BJ (cell line): ENCODE results near the gene MGMT. TPM values are rescaled to one million over a fixed set of nuclear protein-coding genes. Genes with fewer than 3 reads are reported as not detected.

Experiments
- CTCF ChIA-PET: fragments of 350-600 bp; formaldehyde crosslinking; extraction: SDS; loops from one replicate; lab custom pipeline; 2021; ENCODE audit warnings: antibody characterized with exemption, inconsistent platforms; lab: Yijun Ruan, JAX
- POLR2A ChIA-PET: fragments of 300-600 bp; sonication (Branson Sonifier 250); formaldehyde crosslinking; extraction: SDS; loops from one replicate; lab custom pipeline; 2021; ENCODE audit warnings: antibody characterized with exemption; lab: Charles Lee
- DNase-seq: peaks from one replicate; pipeline ENCODE4 v3.0.0-alpha.2; 2011; ENCODE audit warnings: low read depth
- H3K27me3 ChIP-seq: 2 replicates; pipeline ENCODE4 v1.6.0; 2011; ENCODE audit warnings: low read length; ENCODE audit not compliant: control insufficient read depth, insufficient read depth
- H3K36me3 ChIP-seq: 2 replicates; pipeline ENCODE4 v1.5.1; 2011; ENCODE audit warnings: low read length; ENCODE audit not compliant: control insufficient read depth, insufficient read depth
- H3K4me3 ChIP-seq: 2 replicates; pipeline ENCODE4 v1.5.1; 2011; ENCODE audit warnings: low read depth, mild to moderate bottlenecking, control low read depth, low read length
- polyA plus RNA-seq: library from polyadenylated mRNA; depleted of rRNA; stranded (reverse); fragments of >200 nt; gene quantifications from 2 replicates; pipeline ENCODE4 v1.2.3, GENCODE V29; 2011
- TF ChIP-seq, protein P1 (sequence below): IDR thresholded peaks from 2 replicates; pipeline ENCODE4 v1.5.1; 2011; ENCODE audit warnings: low read depth, mild to moderate bottlenecking, control low read depth, inconsistent platforms, low read length, moderate library complexity; ENCODE audit not compliant: insufficient read depth

The MGMT gene
- polyA plus RNA-seq, 1 experiment, result 21.0 TPM

DNA sequence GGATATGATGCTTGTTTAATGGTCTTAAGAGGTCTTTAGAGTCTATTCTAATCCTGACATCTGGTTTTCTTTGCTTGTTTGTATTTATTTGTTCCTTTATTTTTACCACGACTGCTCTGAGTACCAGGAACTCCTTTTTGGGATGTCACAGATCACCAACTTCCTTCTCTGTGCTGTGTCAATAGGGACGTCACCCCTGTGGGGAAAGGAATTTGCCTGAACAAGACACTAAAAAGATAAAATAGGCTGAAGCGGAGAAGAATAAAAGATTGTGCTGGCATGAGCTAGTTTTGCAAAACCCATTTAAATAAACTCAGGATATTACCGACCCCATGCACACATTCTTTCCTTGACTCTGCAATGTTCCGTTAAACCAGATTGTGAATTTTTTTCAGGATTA, 27.7 kb downstream of the MGMT start:
- H3K4me3 ChIP-seq, result no peak overlapping the region
- ChIA-PET POLR2A (no interaction called here), CTCF (no interaction called here)
- TF ChIP-seq, protein P1, sequence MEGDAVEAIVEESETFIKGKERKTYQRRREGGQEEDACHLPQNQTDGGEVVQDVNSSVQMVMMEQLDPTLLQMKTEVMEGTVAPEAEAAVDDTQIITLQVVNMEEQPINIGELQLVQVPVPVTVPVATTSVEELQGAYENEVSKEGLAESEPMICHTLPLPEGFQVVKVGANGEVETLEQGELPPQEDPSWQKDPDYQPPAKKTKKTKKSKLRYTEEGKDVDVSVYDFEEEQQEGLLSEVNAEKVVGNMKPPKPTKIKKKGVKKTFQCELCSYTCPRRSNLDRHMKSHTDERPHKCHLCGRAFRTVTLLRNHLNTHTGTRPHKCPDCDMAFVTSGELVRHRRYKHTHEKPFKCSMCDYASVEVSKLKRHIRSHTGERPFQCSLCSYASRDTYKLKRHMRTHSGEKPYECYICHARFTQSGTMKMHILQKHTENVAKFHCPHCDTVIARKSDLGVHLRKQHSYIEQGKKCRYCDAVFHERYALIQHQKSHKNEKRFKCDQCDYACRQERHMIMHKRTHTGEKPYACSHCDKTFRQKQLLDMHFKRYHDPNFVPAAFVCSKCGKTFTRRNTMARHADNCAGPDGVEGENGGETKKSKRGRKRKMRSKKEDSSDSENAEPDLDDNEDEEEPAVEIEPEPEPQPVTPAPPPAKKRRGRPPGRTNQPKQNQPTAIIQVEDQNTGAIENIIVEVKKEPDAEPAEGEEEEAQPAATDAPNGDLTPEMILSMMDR, result no peak
- no peak for DNase-seq
- H3K36me3 ChIP-seq, result peaks cover 1% of the 10 kb centered on the region; the same call in 1 of the 2 replicates
- H3K27me3 ChIP-seq, result no peaks in the 10 kb centered on the region

DNA sequence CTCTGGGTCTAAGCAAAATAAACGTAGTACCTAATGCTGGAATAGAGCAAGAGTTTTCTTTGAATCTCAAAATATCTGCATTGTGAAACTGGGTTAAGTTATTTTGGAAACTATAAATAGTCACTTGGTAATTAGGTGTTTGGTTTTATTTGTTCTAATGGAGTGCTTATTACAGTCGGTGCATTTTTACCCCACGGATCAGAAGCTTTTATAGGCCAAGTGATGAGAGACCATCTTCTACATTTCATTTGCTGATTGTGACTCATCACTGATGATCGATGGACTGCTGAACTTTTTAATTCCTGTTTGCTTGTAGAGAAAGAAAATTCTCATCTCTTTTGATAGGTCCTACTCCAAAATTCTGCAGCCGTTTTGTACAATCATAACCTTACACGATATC, 28.2 kb downstream of the MGMT start:
- ChIA-PET POLR2A (no interaction called here), CTCF (no interaction called here)
- Histone ChIP-seq H3K36me3 (peaks cover 1% of the 10 kb centered on the region; the same call in 1 of the 2 replicates), H3K27me3 (no peaks in the 10 kb centered on the region), H3K4me3 (no peak overlapping the region)
- TF ChIP-seq, protein P1, result no peak
- DNase-seq, result no peak

DNA sequence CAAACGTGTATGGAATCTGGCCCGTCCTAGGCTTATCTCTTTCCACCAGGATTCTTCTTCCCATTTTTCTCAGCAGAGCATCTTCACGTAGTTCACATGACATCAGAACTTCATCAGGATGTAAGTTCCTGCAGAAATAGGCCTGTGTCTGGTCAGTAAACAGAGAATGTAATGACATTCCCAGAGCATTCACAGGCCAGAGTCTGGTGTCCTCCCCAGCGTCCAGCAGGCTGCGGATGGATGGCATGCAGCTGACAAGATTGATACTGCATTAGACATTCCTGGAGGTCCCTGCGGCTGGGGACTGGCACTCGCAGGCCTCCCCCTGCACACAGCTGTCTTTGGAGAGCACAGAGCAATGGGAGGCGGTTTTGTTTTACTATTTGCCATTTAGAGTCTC, 28.7 kb downstream of the MGMT start:
- peaks cover 1% of the 10 kb centered on the region; the same call in 1 of the 2 replicates for H3K36me3 ChIP-seq
- no peak overlapping the region for H3K4me3 ChIP-seq
- no peak for DNase-seq
- TF ChIP-seq, protein P1, result no peak
- POLR2A ChIA-PET, result no interaction called here
- H3K27me3 ChIP-seq, result no peaks in the 10 kb centered on the region
- CTCF ChIA-PET, result no interaction called here

DNA sequence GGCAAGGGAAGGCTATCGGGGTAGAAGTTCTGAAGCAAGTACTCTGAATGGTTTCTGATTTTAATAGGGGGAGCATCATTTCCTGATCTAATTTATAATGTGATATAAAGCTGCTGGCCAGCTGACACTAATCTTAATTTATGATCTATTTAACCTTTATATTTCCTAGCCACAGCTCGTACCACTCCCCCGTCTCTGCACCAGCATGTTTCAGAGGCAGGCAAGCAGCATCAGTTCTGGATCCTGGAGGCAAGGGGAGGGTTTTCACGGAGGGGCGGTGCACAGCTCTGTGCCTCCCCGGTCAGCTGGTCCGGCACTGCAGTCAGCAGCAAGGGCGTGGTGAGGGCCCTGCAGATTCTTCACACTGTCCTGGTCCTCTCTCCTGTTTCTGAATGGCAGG, 30.0 kb downstream of the MGMT start:
- Histone ChIP-seq H3K27me3 (no peaks in the 10 kb centered on the region), H3K36me3 (peaks cover 1% of the 10 kb centered on the region; the same call in 1 of the 2 replicates), H3K4me3 (no peak overlapping the region)
- no peak for DNase-seq
- TF ChIP-seq, protein P1, result no peak
- ChIA-PET CTCF (no interaction called here), POLR2A (no interaction called here)

DNA sequence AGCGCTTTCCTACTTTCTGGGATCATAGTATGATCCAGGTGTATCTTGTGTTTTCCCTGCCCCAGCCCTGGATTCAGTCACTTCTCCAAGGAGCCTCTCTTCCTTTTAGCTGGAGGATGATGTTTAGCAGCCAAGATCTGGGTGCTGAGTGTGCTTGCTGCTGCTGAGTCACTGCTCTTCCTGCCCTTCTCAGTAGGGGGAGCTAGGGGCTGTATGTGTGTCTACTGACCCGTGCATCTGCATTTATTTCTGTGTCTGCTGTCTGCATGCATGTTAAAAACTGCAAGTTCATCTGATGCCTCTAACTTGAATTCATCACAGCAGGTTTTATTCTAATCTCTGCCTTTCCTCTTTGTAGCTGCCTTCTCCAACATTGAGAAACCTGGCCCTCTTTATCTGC, 31.6 kb downstream of the MGMT start:
- Histone ChIP-seq H3K36me3 (peaks cover 1% of the 10 kb centered on the region; the same call in 1 of the 2 replicates), H3K4me3 (no peak overlapping the region), H3K27me3 (no peaks in the 10 kb centered on the region)
- POLR2A ChIA-PET, result no interaction called here
- DNase-seq, result no peak
- CTCF ChIA-PET, result no interaction called here
- TF ChIP-seq, protein P1, result no peak
